Tibial nerve (tissue), 4 donors: ENCODE data around the gene SAMD8. TPM values are rescaled to one million over a fixed set of nuclear protein-coding genes. Genes with fewer than 3 reads are reported as not detected.

Experiments
- DNase-seq, 2 donors: peaks; one replicate each; pipeline ENCODE4 v3.0.0-alpha.2; 2019; ENCODE audit warnings: low spot score in 2 of 2
- H3K27ac ChIP-seq, 4 donors: fragments of 200-600 bp; sonication (generic) in 3 of 4; one replicate each; pipeline ENCODE4 v1.5.1; 2017 to 2019; ENCODE audit warnings: mild to moderate bottlenecking in 1 of 4
- H3K27me3 ChIP-seq, 2 donors: fragments of 200-600 bp; sonication (generic) in 1 of 2; one replicate each; pipeline versions ENCODE4 v1.5.1 to v1.6.0; 2017 to 2019
- H3K36me3 ChIP-seq, 3 donors: fragments of 200-600 bp; sonication (generic); one replicate each; pipeline ENCODE4 v1.5.1; 2018 to 2019
- H3K4me1 ChIP-seq, 4 donors: fragments of 200-600 bp; sonication (generic) in 3 of 4; one replicate each; pipeline ENCODE4 v1.5.1; 2017 to 2019
- H3K4me3 ChIP-seq, 4 donors: fragments of 200-600 bp; sonication (generic) in 3 of 4; one replicate each; pipeline ENCODE4 v1.5.1; 2017 to 2019; ENCODE audit warnings: mild to moderate bottlenecking in 1 of 4, moderate library complexity in 1 of 4
- H3K9me3 ChIP-seq, 4 donors: fragments of 200-600 bp; sonication (generic) in 3 of 4; one replicate each; pipeline ENCODE4 v1.5.1; 2017 to 2019
- CTCF ChIP-seq, 5 experiments: fragments of 200-600 bp in 3 of 5; fragments of 450-650 bp in 2 of 5; sonication (generic) in 3 of 5; IDR thresholded peaks; one replicate each; pipeline ENCODE4 v1.5.1; 2016 to 2019; ENCODE audit warnings: antibody characterized with exemption in 5 of 5, mild to moderate bottlenecking in 3 of 5, moderate library complexity in 2 of 5
- EP300 ChIP-seq, 2 donors: sonication (generic); formaldehyde crosslinking; IDR thresholded peaks; one replicate each; pipeline ENCODE4 v1.6.1; 2017; ENCODE audit warnings: antibody characterized with exemption in 2 of 2, mild to moderate bottlenecking in 1 of 2
- POLR2A ChIP-seq, 2 donors: fragments of 450-650 bp; IDR thresholded peaks; one replicate each; pipeline ENCODE4 v1.6.1; 2017; ENCODE audit warnings: antibody characterized with exemption in 2 of 2, mild to moderate bottlenecking in 2 of 2, moderate library complexity in 2 of 2
- WGBS, 2 donors: methylation state at CpG; one replicate each; pipeline ENCODE4 v1.1.5; 2018; 5-methylcytosine and 5-hydroxymethylcytosine counted together
- total RNA-seq, 4 donors: library from RNA; depleted of rRNA; stranded (reverse); fragments of >200 nt; gene quantifications; one replicate each; pipeline ENCODE4 v1.1.0, GENCODE V29; 2016

The SAMD8 gene
- total RNA-seq, 4 donors from 2014 or later, result 46.5 to 62.0 (median 56.7) TPM

- H3K36me3 ChIP-seq, result no peaks in the 10 kb centered on the region
- peaks cover 0 to 14% (median 0%) of the 10 kb centered on the region in 4 donors for H3K9me3 ChIP-seq
- no peaks in the 10 kb centered on the region for H3K4me1 ChIP-seq
- no peak for TF ChIP-seq CTCF (IDR thresholded peaks at IDR 0.05)
- TF ChIP-seq EP300 (IDR thresholded peaks at IDR 0.05), result no peak
- TF ChIP-seq POLR2A (IDR thresholded peaks at IDR 0.05), result no peak
- 72 to 74% methylated on average over 9 of the region's 9 CpGs for WGBS, 2 donors
- H3K4me3 ChIP-seq, result no peak overlapping the region
- no peak overlapping the region for H3K27ac ChIP-seq
- DNase-seq, result no peak
- H3K27me3 ChIP-seq, result no peaks in the 10 kb centered on the region
Measured at GRCh38 chr10:75079436-75080083, 31.9 kb upstream of the SAMD8 start.

- WGBS, 2 donors, result 83 to 90% methylated on average over 4 of the region's 4 CpGs
- TF ChIP-seq CTCF (IDR thresholded peaks at IDR 0.05) (no peak), POLR2A (IDR thresholded peaks at IDR 0.05) (no peak), EP300 (IDR thresholded peaks at IDR 0.05) (no peak)
- Histone ChIP-seq H3K4me3 (no peak overlapping the region), H3K27ac (no peak overlapping the region), H3K4me1 (no peaks in the 10 kb centered on the region), H3K9me3 (peaks cover 0 to 14% (median 0%) of the 10 kb centered on the region in 4 donors), H3K27me3 (no peaks in the 10 kb centered on the region), H3K36me3 (no peaks in the 10 kb centered on the region)
- no peak for DNase-seq
Measured at GRCh38 chr10:75080554-75080953, 30.9 kb upstream of the SAMD8 start.

- no peak for TF ChIP-seq CTCF (IDR thresholded peaks at IDR 0.05)
- no peak for TF ChIP-seq EP300 (IDR thresholded peaks at IDR 0.05)
- TF ChIP-seq POLR2A (IDR thresholded peaks at IDR 0.05), result no peak
- WGBS, 2 donors, result 95% methylated on average over 5 of the region's 5 CpGs
- no peak overlapping the region for H3K27ac ChIP-seq
- no peaks in the 10 kb centered on the region for H3K27me3 ChIP-seq
- DNase-seq, result no peak
- H3K4me3 ChIP-seq, result no peak overlapping the region
- peaks cover 0 to 14% (median 0%) of the 10 kb centered on the region in 4 donors for H3K9me3 ChIP-seq
- H3K36me3 ChIP-seq, result no peaks in the 10 kb centered on the region
- H3K4me1 ChIP-seq, result no peaks in the 10 kb centered on the region
Measured at GRCh38 chr10:75081379-75081778, 30.1 kb upstream of the SAMD8 start.

DNA sequence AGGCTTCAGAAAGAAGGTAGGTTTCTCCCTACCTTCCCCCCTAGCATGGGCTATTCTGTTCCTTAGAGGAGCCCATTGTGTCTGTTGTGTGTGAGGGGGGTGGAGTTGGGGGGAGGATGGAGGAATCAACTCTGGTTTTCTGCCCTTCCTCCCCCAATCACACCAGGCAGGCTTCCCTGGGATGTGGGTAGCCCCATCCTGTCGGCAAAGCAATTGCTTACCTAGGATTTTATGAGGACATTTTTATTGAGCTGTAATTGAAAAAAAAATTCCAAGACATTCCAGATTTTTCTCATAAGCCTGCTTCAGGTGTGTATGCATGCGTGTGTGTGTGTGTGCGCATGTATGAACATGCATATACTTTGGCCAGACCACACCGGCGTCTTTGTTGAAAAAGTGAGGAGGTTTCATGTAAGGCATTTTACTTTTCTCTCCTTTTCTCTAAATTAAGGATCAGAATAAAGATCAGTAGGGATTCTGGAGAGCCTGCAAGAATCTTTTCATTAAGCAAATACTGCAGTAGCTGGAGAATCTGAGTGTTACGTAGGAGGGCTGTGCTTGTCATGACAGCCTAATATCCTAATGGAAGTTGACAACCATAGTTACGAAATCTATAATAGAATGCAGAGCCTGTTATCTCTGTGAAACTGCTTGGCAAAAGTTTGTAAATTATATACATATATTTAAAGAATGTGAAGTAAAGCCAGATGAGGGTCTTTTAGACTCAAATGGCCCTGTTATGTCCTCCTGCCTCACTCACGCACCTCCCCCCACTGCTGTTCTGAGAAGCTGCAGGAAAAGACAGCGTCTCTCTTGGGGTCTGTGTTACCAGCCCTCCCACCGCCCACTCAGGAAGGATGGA, 27.3 kb upstream of the SAMD8 start:
- TF ChIP-seq EP300 (IDR thresholded peaks at IDR 0.05) (no peak), CTCF (IDR thresholded peaks at IDR 0.05) (no peak), POLR2A (IDR thresholded peaks at IDR 0.05) (no peak)

DNA sequence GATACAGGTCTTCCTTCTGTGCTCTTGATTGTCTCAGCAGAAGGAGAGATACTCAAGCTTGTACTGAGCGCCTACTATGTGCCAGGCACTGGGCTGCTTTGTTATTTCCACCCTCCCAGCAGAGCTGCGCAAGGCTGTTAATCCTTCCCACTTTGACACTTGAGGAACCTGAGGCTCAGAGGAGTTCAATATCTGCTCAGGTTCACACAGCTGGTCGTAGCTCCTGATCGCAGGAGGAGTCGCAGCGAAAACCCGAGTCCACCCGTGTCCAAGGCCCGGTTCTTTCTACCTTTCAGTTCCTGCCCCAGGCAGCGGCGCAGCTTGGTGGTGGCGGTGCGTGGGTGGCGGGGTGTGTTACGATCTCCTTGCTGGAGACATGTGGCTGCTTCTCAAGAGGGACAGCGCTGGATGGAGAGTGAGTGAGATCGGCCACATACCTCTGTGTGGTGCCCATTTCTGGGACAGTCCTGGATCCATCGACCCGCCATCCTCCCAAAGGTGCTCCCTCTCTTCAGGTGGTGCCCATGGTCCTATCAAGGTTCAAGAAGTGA, 26.5 kb upstream of the SAMD8 start:
- DNase-seq, result no peak
- H3K27ac ChIP-seq, result no peak overlapping the region
- no peaks in the 10 kb centered on the region for H3K36me3 ChIP-seq
- H3K27me3 ChIP-seq, result no peaks in the 10 kb centered on the region
- TF ChIP-seq POLR2A (IDR thresholded peaks at IDR 0.05) (no peak), EP300 (IDR thresholded peaks at IDR 0.05) (no peak), CTCF (IDR thresholded peaks at IDR 0.05) (no peak)
- H3K9me3 ChIP-seq, result peaks cover 0 to 14% (median 0%) of the 10 kb centered on the region in 4 donors
- 90 to 91% methylated on average over 19 of the region's 19 CpGs for WGBS, 2 donors
- H3K4me1 ChIP-seq, result no peaks in the 10 kb centered on the region
- no peak overlapping the region for H3K4me3 ChIP-seq

More for the DNA sequence above, 27.3 kb upstream of the SAMD8 start:
- Histone ChIP-seq H3K4me1 (no peaks in the 10 kb centered on the region), H3K9me3 (peaks cover 0 to 14% (median 0%) of the 10 kb centered on the region in 4 donors), H3K36me3 (no peaks in the 10 kb centered on the region), H3K4me3 (no peak overlapping the region), H3K27me3 (no peaks in the 10 kb centered on the region), H3K27ac (no peak overlapping the region)
- WGBS, 2 donors, result 61 to 64% methylated on average over 10 of the region's 10 CpGs
- DNase-seq, result no peak
